ENCODE measurements around the gene EDEM1.
A peak's percentile ranks its signal among the peaks of the same experiment; 100 is the strongest.

Gene EDEM1

GRCh38 chr3:5201536-5201935 lies 14.0 kb downstream of the EDEM1 start:
- no peak for DNase-seq

GRCh38 chr3:5202222-5202621 lies 14.7 kb downstream of the EDEM1 start:
- no peak for DNase-seq

GRCh38 chr3:5205165-5205941 lies 17.8 kb downstream of the EDEM1 start:
- DNase-seq: peak; percentile 61

- no peak for DNase-seq
Measured at GRCh38 chr3:5210926-5211325, 23.4 kb downstream of the EDEM1 start.

GRCh38 chr3:5212628-5213573 lies 25.4 kb downstream of the EDEM1 start:
- no peak for DNase-seq

DNA sequence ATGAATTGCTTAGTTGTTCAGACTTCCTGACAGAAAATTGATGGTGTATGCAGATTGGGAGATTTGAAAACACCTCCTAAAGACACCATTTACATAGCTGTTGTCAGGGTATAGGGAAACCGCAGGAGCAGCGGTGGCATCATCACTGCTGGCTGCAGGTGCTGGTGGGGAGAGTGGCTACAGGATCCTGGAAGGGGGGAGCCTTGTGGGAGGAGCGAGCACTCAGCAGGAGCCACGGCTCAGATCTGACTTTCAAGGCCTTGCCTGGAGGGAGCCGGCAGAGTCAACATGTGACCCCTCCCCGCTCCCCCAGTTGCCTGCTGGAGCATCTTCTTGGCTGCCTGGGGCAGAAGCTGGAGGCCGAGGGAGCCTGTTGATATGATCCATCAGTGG lies 26.1 kb downstream of the EDEM1 start:
- DNase-seq: no peak

DNA sequence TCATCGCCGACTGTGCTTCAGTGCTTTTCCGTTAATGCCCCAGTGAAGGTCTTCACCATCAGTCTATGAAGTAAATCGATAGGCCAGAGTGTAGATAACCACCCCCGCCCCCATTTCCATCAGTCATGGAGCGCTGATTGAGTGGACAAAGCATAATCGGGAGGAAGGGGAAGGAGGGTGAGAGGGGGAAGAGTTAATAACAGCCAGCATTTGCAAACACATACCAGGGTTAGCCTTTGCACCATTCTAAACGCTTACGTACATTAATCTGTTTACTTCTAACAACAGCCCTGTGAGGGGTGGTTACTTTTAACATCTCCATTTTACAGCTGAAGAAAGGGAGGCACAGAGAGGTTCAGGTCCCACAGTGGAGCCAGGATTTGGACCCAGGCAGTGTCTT lies 26.8 kb downstream of the EDEM1 start:
- DNase-seq: no peak

DNA sequence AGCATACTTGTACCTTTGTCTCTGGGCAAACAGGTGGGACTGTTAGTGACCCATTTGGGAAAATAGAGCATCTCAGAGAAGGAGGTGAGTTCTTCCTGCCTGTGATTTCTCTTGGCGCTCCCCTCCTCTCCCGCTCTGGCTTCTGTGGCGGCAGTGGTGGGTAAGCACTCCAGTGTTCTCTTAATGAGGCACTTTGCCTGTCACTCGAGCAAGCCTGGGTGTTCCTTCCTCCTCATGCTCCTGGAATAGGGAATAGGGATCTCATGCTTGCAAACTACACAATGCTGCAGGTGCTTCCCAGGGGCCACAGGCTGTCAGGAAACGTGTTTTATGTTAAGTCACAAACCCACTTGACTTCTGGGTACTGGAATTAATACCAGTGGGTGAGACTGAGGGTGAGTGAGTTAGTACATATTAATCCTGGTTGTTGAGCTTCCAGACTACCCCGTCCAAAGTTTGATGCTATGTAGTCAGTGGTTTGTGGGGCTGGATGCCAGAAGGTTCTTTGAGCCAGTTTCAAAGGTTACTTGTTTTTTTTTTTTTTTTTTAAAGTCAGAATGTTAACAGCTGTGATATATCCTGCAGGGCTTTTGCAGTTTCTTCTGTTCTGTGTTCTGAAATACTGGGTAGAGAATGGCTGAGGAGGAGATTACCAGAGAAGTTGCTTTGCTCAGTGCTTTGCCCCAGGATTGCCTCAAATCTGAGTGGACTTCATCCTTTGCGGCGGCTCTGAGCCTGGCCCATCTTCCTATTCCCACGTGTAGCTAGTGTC lies 30.5 kb downstream of the EDEM1 start:
- no peak for DNase-seq

DNA sequence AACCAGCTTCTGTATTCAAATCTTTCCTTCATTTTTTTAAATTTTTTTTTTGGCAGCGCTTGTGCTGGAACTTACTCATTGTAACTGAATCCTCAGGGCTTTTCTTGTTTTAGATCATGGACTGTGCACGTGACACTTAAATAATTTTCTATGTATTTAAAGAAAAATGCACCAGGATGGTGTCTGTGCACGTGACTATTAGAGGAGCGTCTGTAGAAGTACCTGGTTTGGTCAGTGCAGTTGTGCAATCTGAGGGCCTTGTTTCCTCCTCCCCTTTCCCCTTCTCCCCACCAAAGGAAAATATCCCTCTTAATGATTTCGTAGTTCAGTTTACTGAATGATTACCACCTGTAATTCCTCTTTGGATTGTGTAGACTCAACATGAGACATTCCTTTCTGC lies 31.3 kb downstream of the EDEM1 start:
- no peak for DNase-seq

DNA sequence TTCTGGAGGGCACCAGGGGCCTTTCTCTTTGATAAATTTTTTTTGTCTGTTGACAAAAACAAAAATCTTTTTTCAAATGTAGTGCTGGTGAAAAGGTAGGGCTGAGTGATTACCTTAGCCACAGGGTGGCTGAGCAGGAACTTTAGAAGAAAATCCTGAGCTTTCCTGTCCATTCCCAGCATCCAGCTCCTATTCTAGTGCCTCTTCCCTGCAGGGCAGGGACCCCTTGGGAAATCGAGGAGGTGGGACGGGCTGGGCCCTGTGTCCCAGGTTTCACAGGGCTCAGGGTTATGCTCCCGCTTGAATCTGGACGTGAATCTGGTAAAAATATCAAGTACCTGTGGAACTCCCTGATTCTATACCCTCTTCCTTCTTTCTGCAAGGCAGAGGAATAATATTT lies 31.7 kb downstream of the EDEM1 start:
- no peak for DNase-seq

GRCh38 chr3:5220193-5220592 lies 32.7 kb downstream of the EDEM1 start:
- DNase-seq: no peak

- DNase-seq: no peak
Measured at GRCh38 chr3:5220667-5221431, 33.3 kb downstream of the EDEM1 start.

- no peak for DNase-seq
Measured at GRCh38 chr3:5221701-5222100, 34.2 kb downstream of the EDEM1 start.

DNA sequence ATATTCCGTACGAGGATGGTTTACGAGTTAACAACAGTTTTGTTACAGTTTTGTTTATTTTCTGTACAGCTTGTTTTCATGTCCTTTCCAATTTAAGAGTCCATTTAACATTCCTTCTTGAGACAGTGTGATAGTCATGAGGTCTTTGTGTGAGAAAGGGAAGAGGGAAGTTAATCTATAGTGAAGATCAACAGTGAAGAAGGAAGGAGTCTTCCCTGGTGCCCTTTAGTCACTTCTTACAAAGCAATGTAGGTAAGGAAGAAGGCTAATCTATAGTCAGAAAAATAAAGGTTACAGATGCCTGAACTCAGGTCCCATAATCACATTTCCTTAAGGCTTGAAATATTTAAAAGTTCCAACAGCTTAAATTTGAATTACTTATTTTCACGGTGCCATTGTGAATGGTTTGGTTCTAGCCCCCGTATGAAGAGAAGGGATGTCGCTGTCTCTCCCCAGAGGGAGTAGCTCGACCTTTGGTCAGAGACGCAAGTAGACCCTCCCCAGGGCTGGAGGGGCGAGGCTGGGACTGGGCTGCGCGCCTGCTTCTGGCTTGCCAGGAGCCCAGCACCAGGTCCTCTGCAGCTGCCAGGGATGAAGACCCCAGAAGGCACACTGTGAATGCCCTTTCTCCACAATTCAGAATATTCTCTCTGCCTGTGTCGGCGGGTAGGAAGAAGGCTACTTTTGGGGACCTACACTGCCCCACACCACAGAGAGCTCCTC lies 34.9 kb downstream of the EDEM1 start:
- peak; percentile 9 for DNase-seq

GRCh38 chr3:5226783-5227182 lies 39.3 kb downstream of the EDEM1 start:
- DNase-seq: peak; percentile 42

DNA sequence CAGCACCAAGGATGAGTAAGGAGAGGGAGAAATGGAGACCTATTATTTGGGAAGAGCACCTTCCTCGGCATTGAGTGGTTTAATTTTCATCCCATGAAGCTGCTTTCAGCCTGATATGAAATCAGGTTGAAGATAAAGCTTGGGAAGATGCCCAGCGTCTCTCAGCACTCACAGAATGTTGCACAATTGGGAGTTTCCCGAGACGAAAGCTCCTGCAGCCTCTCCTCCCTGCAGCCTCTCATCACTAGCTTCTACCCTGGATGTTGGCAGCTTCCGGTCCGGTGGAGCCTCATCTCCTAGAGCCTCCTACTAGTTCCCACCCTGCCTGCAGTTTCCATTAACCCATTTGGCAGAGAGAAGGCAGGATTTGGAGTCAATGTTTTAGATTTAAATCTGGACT lies 40.3 kb downstream of the EDEM1 start:
- DNase-seq: no peak

DNA sequence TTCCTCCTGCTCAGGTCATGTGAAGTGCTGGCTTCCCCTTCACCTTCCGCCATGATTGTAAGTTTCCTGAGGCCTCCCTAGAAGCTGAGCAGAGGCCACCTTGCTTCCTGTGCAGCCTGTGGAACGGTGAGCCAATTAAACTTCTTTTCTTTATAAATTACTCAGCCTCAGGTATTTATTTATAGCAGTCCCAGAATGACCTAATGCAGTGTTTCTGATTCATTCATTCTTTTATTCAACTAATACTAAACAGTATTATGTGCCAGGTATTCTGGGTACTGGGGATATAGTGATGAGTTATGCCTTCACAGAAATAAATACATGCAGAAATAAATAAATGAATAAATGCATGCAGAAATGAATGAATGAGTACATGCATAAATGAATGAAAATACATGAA lies 41.9 kb downstream of the EDEM1 start:
- DNase-seq: no peak

- no peak for DNase-seq
Measured at GRCh38 chr3:5231074-5231473, 43.6 kb downstream of the EDEM1 start.

DNA sequence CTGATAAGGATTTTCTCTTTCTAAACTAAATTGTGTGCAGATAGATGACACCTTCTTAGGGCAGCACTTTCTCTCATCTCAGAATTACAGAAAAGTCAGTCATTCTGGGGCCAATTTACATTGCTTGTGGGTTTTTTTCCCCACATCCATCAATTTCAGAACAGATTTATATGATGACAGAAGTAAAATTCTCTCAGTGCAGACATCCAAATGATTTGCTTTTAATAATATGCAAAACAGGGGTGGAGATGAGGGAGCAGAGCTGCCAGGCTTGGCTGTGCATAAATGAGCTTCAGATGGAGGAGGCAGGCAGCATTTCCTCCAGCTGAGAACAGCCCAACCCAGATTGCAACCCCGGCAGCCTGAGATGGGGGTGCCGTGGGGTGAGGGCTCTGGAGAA lies 44.0 kb downstream of the EDEM1 start:
- no peak for DNase-seq

DNA sequence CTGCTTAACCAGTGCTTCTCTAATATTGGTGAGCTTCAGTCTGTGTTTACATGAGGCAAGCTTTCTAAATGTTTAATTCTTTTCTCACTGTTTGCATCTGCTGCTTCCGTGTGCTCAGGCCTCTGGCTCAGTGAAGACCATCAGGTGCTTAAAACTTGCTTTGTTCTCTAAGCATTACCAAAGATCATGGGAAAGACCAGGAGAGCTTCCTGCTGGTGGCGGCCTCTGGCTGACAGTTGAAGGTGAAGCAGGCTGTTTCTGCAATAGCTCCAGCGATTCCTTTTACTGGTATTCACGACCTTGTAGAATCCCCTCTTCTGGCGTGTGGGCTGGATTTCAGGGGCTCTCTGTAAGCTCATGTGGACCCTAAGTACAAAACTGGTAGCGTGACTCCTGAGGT lies 45.1 kb downstream of the EDEM1 start:
- DNase-seq: no peak

DNA sequence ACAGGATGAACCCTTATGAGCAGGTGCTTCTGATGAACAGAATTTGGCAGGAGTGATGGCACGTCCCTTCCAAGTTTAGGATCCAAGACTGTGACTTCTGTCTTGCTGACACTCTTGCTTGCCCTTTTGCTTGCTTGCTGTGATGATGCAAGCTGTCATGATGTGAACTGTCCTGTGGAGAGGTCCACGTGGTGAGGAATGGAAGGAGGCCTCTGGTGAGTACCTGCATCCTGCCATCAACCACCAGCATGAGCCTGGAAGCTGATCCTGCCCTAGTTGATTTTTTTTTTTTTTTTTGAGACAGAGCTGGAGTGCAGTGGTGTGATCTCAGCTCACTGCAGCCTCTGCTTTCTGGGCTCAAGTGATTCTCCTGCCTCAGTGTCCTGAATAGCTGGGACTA lies 45.5 kb downstream of the EDEM1 start:
- DNase-seq: no peak

DNA sequence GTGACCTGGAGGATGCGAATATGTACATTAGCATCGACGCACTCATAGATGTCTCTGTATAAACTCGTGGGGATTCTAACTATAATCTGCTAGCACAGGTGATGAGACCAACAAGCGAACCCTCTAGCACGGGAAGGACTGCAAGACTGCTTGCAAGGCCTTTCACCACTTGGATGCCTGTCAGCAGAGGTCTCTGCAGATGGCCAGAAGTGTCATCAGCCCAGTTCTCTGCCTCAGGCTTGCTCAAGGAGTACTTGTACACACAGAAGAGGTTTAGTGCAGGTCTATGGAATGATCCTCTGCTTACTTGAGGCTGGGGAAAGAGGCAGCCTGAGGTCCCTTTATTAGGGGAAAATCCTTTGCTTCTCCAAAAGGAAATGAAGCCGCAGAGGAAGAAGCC lies 48.1 kb downstream of the EDEM1 start:
- DNase-seq: no peak

Measured in MV-4-11 (cell line).